Measurements from ENCODE around the gene NUDT4. TPM values are rescaled to one million over a fixed set of nuclear protein-coding genes. Genes with fewer than 3 reads are reported as not detected.

NUDT4 gene
- polyA plus RNA-seq, 4 donors, result 15.9 to 80.8 (median 22.4) TPM

DNA sequence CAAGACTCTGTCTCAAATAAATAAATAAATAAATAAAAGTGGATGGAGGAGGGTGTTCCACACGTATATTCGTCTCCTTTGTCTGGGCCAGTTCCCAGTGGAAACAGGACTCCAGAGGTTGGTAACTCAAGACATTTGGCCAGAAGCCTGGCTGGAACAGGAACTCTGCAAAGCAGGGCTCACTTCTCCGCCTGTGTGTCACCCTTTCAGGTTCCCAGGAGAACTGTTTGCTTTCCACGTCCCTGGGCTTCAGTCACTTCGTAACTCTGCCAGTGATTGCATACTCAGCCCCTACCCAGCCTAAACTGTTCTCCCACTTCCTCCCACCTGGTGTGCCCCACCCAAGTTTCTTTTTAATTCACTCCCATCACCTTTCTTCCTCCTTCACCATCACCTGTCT, 71.1 kb downstream of the NUDT4 start:
- WGBS, 3 donors, result 74 to 78% (median 74%) methylated on average over 5 of the region's 5 CpGs
- H3K27me3 ChIP-seq (ENCODE audit: control insufficient read depth in 3 of 3, insufficient read depth in 3 of 3, low read length in 3 of 3), result no peaks in the 10 kb centered on the region
- no peaks in the 10 kb centered on the region for H3K4me1 ChIP-seq (ENCODE audit: control insufficient read depth in 3 of 3, insufficient read depth in 2 of 3, low read depth in 1 of 3, low read length in 2 of 3)
- H3K9me3 ChIP-seq (ENCODE audit: control insufficient read depth in 2 of 2, insufficient read depth in 1 of 2, low read depth in 1 of 2, low read length in 1 of 2), result no peaks in the 10 kb centered on the region
- FAIRE-seq, result no peak
- H3K27ac ChIP-seq (ENCODE audit: low read depth in 1 of 3, low read length in 2 of 3), result no peak overlapping the region
- DNase-seq, result no peak
- no peaks in the 10 kb centered on the region for H3K36me3 ChIP-seq (ENCODE audit: control insufficient read depth in 3 of 3, insufficient read depth in 2 of 3, low read depth in 1 of 3, low read length in 3 of 3)
- no peak overlapping the region for H3K4me3 ChIP-seq (ENCODE audit: low read depth in 1 of 3, low read length in 3 of 3)

DNA sequence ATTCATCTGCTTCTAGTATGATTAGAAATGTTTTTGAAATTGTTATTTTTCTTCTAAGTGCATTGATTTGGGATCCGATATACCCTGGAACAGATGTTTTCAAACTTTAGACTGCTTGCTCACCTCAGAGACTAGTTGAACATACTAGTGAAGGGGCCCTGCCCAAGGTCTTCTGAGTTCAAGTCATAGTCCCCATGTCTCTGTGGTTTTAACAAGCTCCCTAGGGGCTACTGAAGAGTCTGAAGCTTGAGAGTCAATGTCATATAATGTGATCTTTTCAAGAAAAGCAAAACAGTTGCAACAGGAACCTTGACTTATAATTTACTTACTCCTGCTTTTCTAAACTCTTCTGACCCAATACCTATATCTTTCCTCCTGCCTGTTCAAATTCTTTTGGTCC, 71.6 kb downstream of the NUDT4 start:
- no peak for DNase-seq
- no peak overlapping the region for H3K27ac ChIP-seq (ENCODE audit: low read depth in 1 of 3, low read length in 2 of 3)
- WGBS, 3 donors, result 90 to 92% (median 91%) methylated on average over 1 of the region's 1 CpG
- H3K9me3 ChIP-seq (ENCODE audit: control insufficient read depth in 2 of 2, insufficient read depth in 1 of 2, low read depth in 1 of 2, low read length in 1 of 2), result no peaks in the 10 kb centered on the region
- no peak overlapping the region for H3K4me3 ChIP-seq (ENCODE audit: low read depth in 1 of 3, low read length in 3 of 3)
- no peaks in the 10 kb centered on the region for H3K27me3 ChIP-seq (ENCODE audit: control insufficient read depth in 3 of 3, insufficient read depth in 3 of 3, low read length in 3 of 3)
- H3K36me3 ChIP-seq (ENCODE audit: control insufficient read depth in 3 of 3, insufficient read depth in 2 of 3, low read depth in 1 of 3, low read length in 3 of 3), result no peaks in the 10 kb centered on the region
- H3K4me1 ChIP-seq (ENCODE audit: control insufficient read depth in 3 of 3, insufficient read depth in 2 of 3, low read depth in 1 of 3, low read length in 2 of 3), result no peaks in the 10 kb centered on the region
- FAIRE-seq, result no peak

DNA sequence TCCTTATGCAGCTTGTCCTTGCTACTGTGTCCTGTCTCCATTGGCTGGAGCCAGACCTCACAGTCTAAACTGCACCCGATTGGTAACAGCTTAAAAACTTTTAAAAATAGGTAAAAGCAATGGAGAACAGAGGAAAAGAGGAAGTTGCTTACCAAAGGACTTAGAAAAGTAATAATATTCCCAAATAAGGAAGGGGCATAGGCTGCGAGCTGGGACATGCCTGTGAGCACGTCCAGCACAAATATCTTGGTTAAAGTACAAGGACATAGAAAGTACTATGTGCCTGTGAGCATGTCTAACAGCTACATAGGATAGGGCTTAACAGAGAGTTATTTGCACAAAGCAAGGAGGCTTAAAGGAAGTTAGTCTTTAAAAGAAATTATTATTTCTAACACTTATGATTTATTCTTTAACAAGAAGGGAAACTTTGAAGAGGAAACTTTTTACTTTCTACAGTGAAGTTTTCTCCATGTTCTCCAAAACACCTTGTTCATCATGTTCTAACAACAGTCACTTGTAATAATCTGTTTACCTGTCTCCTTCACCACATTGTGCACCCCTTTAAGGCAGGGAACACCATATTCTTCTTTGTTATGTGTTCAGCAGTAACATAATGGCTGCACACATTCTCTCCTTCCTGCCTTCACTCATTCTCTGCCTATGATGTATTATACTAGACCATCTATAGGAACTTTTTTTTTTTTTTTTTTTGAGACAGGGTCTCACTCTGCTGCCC, 73.9 kb downstream of the NUDT4 start:
- H3K4me3 ChIP-seq (ENCODE audit: low read depth in 1 of 3, low read length in 3 of 3), result no peak overlapping the region
- DNase-seq (peak in 1 of 2 donors; percentile 36), FAIRE-seq (no peak)
- no peaks in the 10 kb centered on the region for H3K36me3 ChIP-seq (ENCODE audit: control insufficient read depth in 3 of 3, insufficient read depth in 2 of 3, low read depth in 1 of 3, low read length in 3 of 3)
- H3K9me3 ChIP-seq (ENCODE audit: control insufficient read depth in 2 of 2, insufficient read depth in 1 of 2, low read depth in 1 of 2, low read length in 1 of 2), result no peaks in the 10 kb centered on the region
- H3K27ac ChIP-seq (ENCODE audit: low read depth in 1 of 3, low read length in 2 of 3), result no peak overlapping the region
- no peaks in the 10 kb centered on the region for H3K27me3 ChIP-seq (ENCODE audit: control insufficient read depth in 3 of 3, insufficient read depth in 3 of 3, low read length in 3 of 3)
- 50 to 64% (median 51%) methylated on average over 3 of the region's 3 CpGs for WGBS, 3 donors
- no peaks in the 10 kb centered on the region for H3K4me1 ChIP-seq (ENCODE audit: control insufficient read depth in 3 of 3, insufficient read depth in 2 of 3, low read depth in 1 of 3, low read length in 2 of 3)

DNA sequence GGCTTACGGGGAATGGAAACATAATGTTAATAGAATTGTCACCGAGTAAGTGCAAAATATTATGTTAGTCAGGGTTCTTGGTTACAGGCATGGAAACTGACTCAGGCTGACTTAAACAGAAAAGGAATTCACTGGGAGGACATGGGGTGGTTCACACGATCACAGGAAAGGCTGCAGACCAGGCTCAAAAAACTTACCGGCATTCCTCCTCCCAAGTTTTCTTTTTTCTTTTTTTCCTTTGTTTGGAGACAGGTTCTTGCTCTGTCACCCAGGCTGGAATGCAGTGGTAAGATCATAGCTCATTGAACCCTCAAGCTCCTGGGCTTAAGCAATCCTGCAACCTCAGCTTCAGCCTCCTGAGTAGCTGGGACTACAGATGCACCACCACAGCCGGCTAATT, 75.9 kb downstream of the NUDT4 start:
- Histone ChIP-seq H3K4me3 (ENCODE audit: low read depth in 1 of 3, low read length in 3 of 3) (no peak overlapping the region), H3K36me3 (ENCODE audit: control insufficient read depth in 3 of 3, insufficient read depth in 2 of 3, low read depth in 1 of 3, low read length in 3 of 3) (no peaks in the 10 kb centered on the region), H3K27me3 (ENCODE audit: control insufficient read depth in 3 of 3, insufficient read depth in 3 of 3, low read length in 3 of 3) (no peaks in the 10 kb centered on the region), H3K4me1 (ENCODE audit: control insufficient read depth in 3 of 3, insufficient read depth in 2 of 3, low read depth in 1 of 3, low read length in 2 of 3) (no peaks in the 10 kb centered on the region), H3K9me3 (ENCODE audit: control insufficient read depth in 2 of 2, insufficient read depth in 1 of 2, low read depth in 1 of 2, low read length in 1 of 2) (no peaks in the 10 kb centered on the region), H3K27ac (ENCODE audit: low read depth in 1 of 3, low read length in 2 of 3) (no peak overlapping the region)
- FAIRE-seq (no peak), DNase-seq (no peak)
- 88 to 93% (median 92%) methylated on average over 5 of the region's 5 CpGs for WGBS, 3 donors

DNA sequence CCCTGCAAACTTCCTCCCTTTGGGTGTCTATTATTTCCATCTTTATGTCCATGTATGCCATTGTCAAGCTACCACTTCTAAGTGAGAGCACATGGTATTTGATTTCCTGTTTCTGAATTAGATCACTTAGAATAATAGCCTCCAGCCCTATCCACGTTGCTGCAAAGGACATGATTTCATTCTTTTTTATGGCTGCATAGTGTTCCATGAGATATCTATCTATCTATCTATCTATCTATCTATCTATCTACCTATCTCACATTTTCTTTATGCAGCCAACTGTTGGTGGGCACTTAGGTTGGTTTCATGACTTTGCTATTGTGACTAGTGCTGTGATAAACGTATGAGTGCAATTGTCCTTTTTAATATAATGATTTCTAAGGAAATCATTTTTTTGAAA, 78.4 kb downstream of the NUDT4 start:
- Histone ChIP-seq H3K27me3 (ENCODE audit: control insufficient read depth in 3 of 3, insufficient read depth in 3 of 3, low read length in 3 of 3) (no peaks in the 10 kb centered on the region), H3K4me3 (ENCODE audit: low read depth in 1 of 3, low read length in 3 of 3) (no peak overlapping the region), H3K4me1 (ENCODE audit: control insufficient read depth in 3 of 3, insufficient read depth in 2 of 3, low read depth in 1 of 3, low read length in 2 of 3) (no peaks in the 10 kb centered on the region), H3K27ac (ENCODE audit: low read depth in 1 of 3, low read length in 2 of 3) (no peak overlapping the region), H3K9me3 (ENCODE audit: control insufficient read depth in 2 of 2, insufficient read depth in 1 of 2, low read depth in 1 of 2, low read length in 1 of 2) (no peaks in the 10 kb centered on the region), H3K36me3 (ENCODE audit: control insufficient read depth in 3 of 3, insufficient read depth in 2 of 3, low read depth in 1 of 3, low read length in 3 of 3) (no peaks in the 10 kb centered on the region)
- DNase-seq, result no peak
- WGBS, 3 donors, result 71 to 80% (median 77%) methylated on average over 2 of the region's 2 CpGs
- FAIRE-seq, result no peak

Other genes with a start within 250 kb of the NUDT4 start
- 10 to 100 TPM; 47.0 to 87.8 (median 59.9) TPM for gene UBE2N, start 64.0 kb downstream of the NUDT4 start, polyA plus RNA-seq
- 10 to 100 TPM; 41.3 to 64.7 (median 47.9) TPM for gene MRPL42, start 89.6 kb downstream of the NUDT4 start, polyA plus RNA-seq
- gene SOCS2, start 194.8 kb downstream of the NUDT4 start, polyA plus RNA-seq, result 10 to 100 TPM; 10.8 to 31.8 (median 13.2) TPM

Data from small intestine (tissue), 7 donors.